ENCODE data around the gene CCDC63.

The CCDC63 gene

DNA sequence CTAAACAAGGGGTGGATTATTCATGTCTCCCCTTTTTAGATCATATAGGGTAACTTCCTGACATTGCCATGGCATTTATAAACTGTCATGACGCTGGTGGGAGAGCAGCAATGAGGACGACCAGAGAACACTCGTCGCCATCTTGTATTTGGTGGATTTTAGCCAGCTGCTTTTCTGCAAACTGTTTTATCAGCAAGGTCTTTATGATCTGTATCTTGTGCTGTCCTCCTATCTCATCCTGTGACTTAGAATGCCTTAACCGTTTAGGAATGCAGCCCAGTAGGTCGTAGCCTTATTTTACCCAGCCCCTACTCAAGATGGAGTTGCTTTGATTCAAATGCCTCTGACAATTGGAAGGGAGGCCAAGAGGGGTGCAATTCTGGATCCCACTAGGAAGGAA lies 5.8 kb upstream of the CCDC63 start:
- Histone ChIP-seq H3K9me3 (ENCODE audit: control insufficient read depth, insufficient read depth, low read length) (no peaks in the 10 kb centered on the region), H3K36me3 (ENCODE audit: control insufficient read depth, insufficient read depth, low read length) (no peaks in the 10 kb centered on the region), H3K4me1 (ENCODE audit: control insufficient read depth, insufficient read depth, low read length) (no peaks in the 10 kb centered on the region), H3K27me3 (ENCODE audit: control insufficient read depth, insufficient read depth, low read length) (no peaks in the 10 kb centered on the region), H3K27ac (ENCODE audit: low read length) (no peak overlapping the region), H3K4me3 (ENCODE audit: low read length) (no peak overlapping the region)
- no CpG with 5 or more reads among the region's 6 CpGs for WGBS (ENCODE audit: insufficient coverage, insufficient read length)
- no peak for DNase-seq (ENCODE audit: low read depth, low spot score)

- Histone ChIP-seq H3K4me1 (ENCODE audit: control insufficient read depth, insufficient read depth, low read length) (0 out of 2 replicates have a peak, but pooled peaks cover 2% of the 10 kb centered on the region), H3K36me3 (ENCODE audit: control insufficient read depth, insufficient read depth, low read length) (no peaks in the 10 kb centered on the region), H3K4me3 (ENCODE audit: low read length) (no peak overlapping the region), H3K27me3 (ENCODE audit: control insufficient read depth, insufficient read depth, low read length) (no peaks in the 10 kb centered on the region), H3K27ac (ENCODE audit: low read length) (no peak overlapping the region), H3K9me3 (ENCODE audit: control insufficient read depth, insufficient read depth, low read length) (no peaks in the 10 kb centered on the region)
- WGBS (ENCODE audit: insufficient coverage, insufficient read length), result no CpG with 5 or more reads among the region's 3 CpGs
- DNase-seq (ENCODE audit: low read depth, low spot score), result no peak
Observed at GRCh38 chr12:110844131-110844530, 2.7 kb upstream of the CCDC63 start.

GRCh38 chr12:110844551-110845338 lies 2.0 kb upstream of the CCDC63 start:
- H3K4me3 ChIP-seq (ENCODE audit: low read length), result no peak overlapping the region
- no CpG with 5 or more reads among the region's 15 CpGs for WGBS (ENCODE audit: insufficient coverage, insufficient read length)
- H3K27ac ChIP-seq (ENCODE audit: low read length), result no peak overlapping the region

DNA sequence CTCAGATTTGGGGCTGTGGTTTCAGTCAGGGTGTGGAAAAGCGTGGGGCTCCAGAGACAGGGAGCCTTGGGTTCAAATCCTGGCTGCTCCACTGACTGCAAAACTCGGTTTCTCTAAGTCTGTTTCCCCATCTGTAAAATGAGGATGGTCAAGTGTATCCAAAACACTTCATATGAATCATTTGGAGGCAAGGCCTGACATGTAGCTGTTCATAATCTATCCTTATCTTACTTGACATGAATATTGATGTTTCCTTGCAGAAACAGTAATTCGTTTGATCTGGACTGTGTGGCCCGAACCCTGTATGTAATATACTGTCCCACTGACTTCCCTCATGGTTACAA lies 1.5 kb upstream of the CCDC63 start:
- Histone ChIP-seq H3K4me3 (ENCODE audit: low read length) (no peak overlapping the region), H3K4me1 (ENCODE audit: control insufficient read depth, insufficient read depth, low read length) (0 out of 2 replicates have a peak, but pooled peaks cover 2% of the 10 kb centered on the region), H3K9me3 (ENCODE audit: control insufficient read depth, insufficient read depth, low read length) (no peaks in the 10 kb centered on the region), H3K27ac (ENCODE audit: low read length) (no peak overlapping the region), H3K27me3 (ENCODE audit: control insufficient read depth, insufficient read depth, low read length) (no peaks in the 10 kb centered on the region), H3K36me3 (ENCODE audit: control insufficient read depth, insufficient read depth, low read length) (no peaks in the 10 kb centered on the region)
- DNase-seq (ENCODE audit: low read depth, low spot score), result no peak
- no CpG with 5 or more reads among the region's 4 CpGs for WGBS (ENCODE audit: insufficient coverage, insufficient read length)

More at GRCh38 chr12:110844551-110845338, 2.0 kb upstream of the CCDC63 start:
- 0 out of 2 replicates have a peak, but pooled peaks cover 2% of the 10 kb centered on the region for H3K4me1 ChIP-seq (ENCODE audit: control insufficient read depth, insufficient read depth, low read length)
- no peak for DNase-seq (ENCODE audit: low read depth, low spot score)
- H3K27me3 ChIP-seq (ENCODE audit: control insufficient read depth, insufficient read depth, low read length), result no peaks in the 10 kb centered on the region
- no peaks in the 10 kb centered on the region for H3K36me3 ChIP-seq (ENCODE audit: control insufficient read depth, insufficient read depth, low read length)
- no peaks in the 10 kb centered on the region for H3K9me3 ChIP-seq (ENCODE audit: control insufficient read depth, insufficient read depth, low read length)

- Histone ChIP-seq H3K36me3 (ENCODE audit: control insufficient read depth, insufficient read depth, low read length) (no peaks in the 10 kb centered on the region), H3K27ac (ENCODE audit: low read length) (no peak overlapping the region), H3K4me1 (ENCODE audit: control insufficient read depth, insufficient read depth, low read length) (0 out of 2 replicates have a peak, but pooled peaks cover 2% of the 10 kb centered on the region), H3K4me3 (ENCODE audit: low read length) (no peak overlapping the region), H3K9me3 (ENCODE audit: control insufficient read depth, insufficient read depth, low read length) (no peaks in the 10 kb centered on the region), H3K27me3 (ENCODE audit: control insufficient read depth, insufficient read depth, low read length) (no peaks in the 10 kb centered on the region)
- DNase-seq (ENCODE audit: low read depth, low spot score), result no peak
- no CpG with 5 or more reads among the region's 6 CpGs for WGBS (ENCODE audit: insufficient coverage, insufficient read length)
Observed at GRCh38 chr12:110848314-110848923, 1.6 kb downstream of the CCDC63 start.

DNA sequence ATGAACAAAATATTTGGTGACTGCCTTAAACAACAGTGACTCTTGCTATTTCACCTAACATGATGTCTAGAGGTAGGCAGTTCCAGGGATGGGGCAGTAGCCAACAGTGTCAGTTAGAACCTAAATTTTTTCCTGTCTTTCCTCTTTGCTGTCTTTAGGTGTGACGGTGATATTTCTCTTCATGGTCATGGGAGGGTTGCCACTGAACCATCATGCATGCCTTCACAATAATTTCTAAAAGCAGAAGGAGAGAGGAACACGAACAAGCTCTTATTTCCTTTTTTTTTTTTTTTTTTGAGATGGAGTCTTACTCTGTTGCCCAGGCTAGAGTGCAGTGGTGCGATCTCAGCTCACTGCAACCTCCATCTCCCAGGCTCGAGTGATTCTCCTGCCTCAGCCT lies 2.4 kb downstream of the CCDC63 start:
- no CpG with 5 or more reads among the region's 4 CpGs for WGBS (ENCODE audit: insufficient coverage, insufficient read length)
- H3K27me3 ChIP-seq (ENCODE audit: control insufficient read depth, insufficient read depth, low read length), result no peaks in the 10 kb centered on the region
- H3K27ac ChIP-seq (ENCODE audit: low read length), result no peak overlapping the region
- no peaks in the 10 kb centered on the region for H3K9me3 ChIP-seq (ENCODE audit: control insufficient read depth, insufficient read depth, low read length)
- H3K4me1 ChIP-seq (ENCODE audit: control insufficient read depth, insufficient read depth, low read length), result 0 out of 2 replicates have a peak, but pooled peaks cover 2% of the 10 kb centered on the region
- no peaks in the 10 kb centered on the region for H3K36me3 ChIP-seq (ENCODE audit: control insufficient read depth, insufficient read depth, low read length)
- no peak overlapping the region for H3K4me3 ChIP-seq (ENCODE audit: low read length)
- DNase-seq (ENCODE audit: low read depth, low spot score), result no peak

DNA sequence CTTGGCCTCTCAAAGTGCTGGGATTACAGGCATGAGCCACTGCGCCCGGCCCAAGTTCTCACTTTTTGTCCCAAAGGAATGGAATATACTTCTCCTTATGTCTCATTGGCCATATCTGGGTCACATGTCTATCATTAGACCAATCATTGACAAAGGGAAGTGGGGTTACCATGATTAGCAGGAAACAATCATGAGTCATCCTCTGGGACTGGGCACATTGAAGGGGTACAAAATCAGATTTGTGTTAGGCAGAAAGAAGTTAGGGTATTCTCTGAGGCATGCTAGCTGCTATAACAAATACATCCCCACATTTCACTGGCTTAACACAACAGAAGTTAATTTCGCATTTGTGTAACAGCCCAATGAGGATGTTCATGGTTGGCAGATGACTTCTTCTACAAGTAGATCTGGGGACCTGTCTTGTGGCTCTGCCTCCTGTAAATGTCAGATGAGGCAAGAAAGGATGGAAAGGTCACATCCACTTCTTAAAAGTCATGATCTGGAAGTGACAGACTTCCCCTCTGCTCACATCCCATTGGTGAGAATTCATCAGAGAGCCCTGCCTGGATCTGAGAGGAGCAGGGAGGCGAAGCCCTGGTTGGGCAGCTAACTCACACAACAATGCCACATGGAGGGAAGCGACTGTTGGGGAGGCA lies 3.1 kb downstream of the CCDC63 start:
- Histone ChIP-seq H3K4me1 (ENCODE audit: control insufficient read depth, insufficient read depth, low read length) (0 out of 2 replicates have a peak, but pooled peaks cover 2% of the 10 kb centered on the region), H3K36me3 (ENCODE audit: control insufficient read depth, insufficient read depth, low read length) (no peaks in the 10 kb centered on the region), H3K27ac (ENCODE audit: low read length) (no peak overlapping the region), H3K9me3 (ENCODE audit: control insufficient read depth, insufficient read depth, low read length) (no peaks in the 10 kb centered on the region), H3K27me3 (ENCODE audit: control insufficient read depth, insufficient read depth, low read length) (no peaks in the 10 kb centered on the region), H3K4me3 (ENCODE audit: low read length) (no peak overlapping the region)
- no peak for DNase-seq (ENCODE audit: low read depth, low spot score)
- WGBS (ENCODE audit: insufficient coverage, insufficient read length), result no CpG with 5 or more reads among the region's 5 CpGs

GRCh38 chr12:110850762-110851161 lies 4.0 kb downstream of the CCDC63 start:
- no peak for DNase-seq (ENCODE audit: low read depth, low spot score)
- no peaks in the 10 kb centered on the region for H3K27me3 ChIP-seq (ENCODE audit: control insufficient read depth, insufficient read depth, low read length)
- no peak overlapping the region for H3K4me3 ChIP-seq (ENCODE audit: low read length)
- no peak overlapping the region for H3K27ac ChIP-seq (ENCODE audit: low read length)
- no CpG with 5 or more reads among the region's 5 CpGs for WGBS (ENCODE audit: insufficient coverage, insufficient read length)
- no peaks in the 10 kb centered on the region for H3K36me3 ChIP-seq (ENCODE audit: control insufficient read depth, insufficient read depth, low read length)
- H3K9me3 ChIP-seq (ENCODE audit: control insufficient read depth, insufficient read depth, low read length), result no peaks in the 10 kb centered on the region
- H3K4me1 ChIP-seq (ENCODE audit: control insufficient read depth, insufficient read depth, low read length), result 0 out of 2 replicates have a peak, but pooled peaks cover 2% of the 10 kb centered on the region

GRCh38 chr12:110853836-110854235 lies 7.0 kb downstream of the CCDC63 start:
- Histone ChIP-seq H3K27ac (ENCODE audit: low read length) (no peak overlapping the region), H3K9me3 (ENCODE audit: control insufficient read depth, insufficient read depth, low read length) (no peaks in the 10 kb centered on the region), H3K27me3 (ENCODE audit: control insufficient read depth, insufficient read depth, low read length) (no peaks in the 10 kb centered on the region), H3K36me3 (ENCODE audit: control insufficient read depth, insufficient read depth, low read length) (no peaks in the 10 kb centered on the region), H3K4me3 (ENCODE audit: low read length) (no peak overlapping the region), H3K4me1 (ENCODE audit: control insufficient read depth, insufficient read depth, low read length) (no peaks in the 10 kb centered on the region)
- DNase-seq (ENCODE audit: low read depth, low spot score), result no peak
- no CpG with 5 or more reads among the region's 4 CpGs for WGBS (ENCODE audit: insufficient coverage, insufficient read length)

- Histone ChIP-seq H3K27me3 (ENCODE audit: control insufficient read depth, insufficient read depth, low read length) (no peaks in the 10 kb centered on the region), H3K4me1 (ENCODE audit: control insufficient read depth, insufficient read depth, low read length) (no peaks in the 10 kb centered on the region), H3K9me3 (ENCODE audit: control insufficient read depth, insufficient read depth, low read length) (no peaks in the 10 kb centered on the region), H3K27ac (ENCODE audit: low read length) (no peak overlapping the region), H3K4me3 (ENCODE audit: low read length) (no peak overlapping the region), H3K36me3 (ENCODE audit: control insufficient read depth, insufficient read depth, low read length) (no peaks in the 10 kb centered on the region)
- no CpG with 5 or more reads among the region's 4 CpGs for WGBS (ENCODE audit: insufficient coverage, insufficient read length)
- no peak for DNase-seq (ENCODE audit: low read depth, low spot score)
Observed at GRCh38 chr12:110856542-110856941, 9.8 kb downstream of the CCDC63 start.

Measured in iPS DF 6.9 (cell line).